Measurements from ENCODE around the gene TEKT5. TPM values are rescaled to one million over a fixed set of nuclear protein-coding genes. Genes with fewer than 3 reads are reported as not detected.

The TEKT5 gene
- total RNA-seq, 4 donors from 2014 or later: 3.0 TPM; not detected in 3

- TF ChIP-seq CTCF (IDR thresholded peaks at IDR 0.05): no peak
- TF ChIP-seq POLR2A (IDR thresholded peaks at IDR 0.05): no peak
- DNase-seq: no peak
- Histone ChIP-seq H3K4me3 (replicated peaks in 1 of 3) (no peak overlapping the region), H3K27me3 (no peaks in the 10 kb centered on the region), H3K36me3 (no peaks in the 10 kb centered on the region), H3K27ac (no peak overlapping the region), H3K9me3 (no peaks in the 10 kb centered on the region), H3K4me1 (no peaks in the 10 kb centered on the region)
- intact Hi-C loops (cut with DNase I): no loop called here
- 91 to 94% methylated on average over 11 of the region's 11 CpGs for WGBS, 2 donors
Measured at GRCh38 chr16:10675216-10675615, 19.5 kb downstream of the TEKT5 start.

- WGBS, 2 donors: 68% methylated on average over 4 of the region's 4 CpGs
- Histone ChIP-seq H3K4me3 (replicated peaks in 1 of 3) (no peak overlapping the region), H3K27me3 (no peaks in the 10 kb centered on the region), H3K4me1 (no peaks in the 10 kb centered on the region), H3K27ac (no peak overlapping the region), H3K36me3 (no peaks in the 10 kb centered on the region), H3K9me3 (no peaks in the 10 kb centered on the region)
- DNase-seq: no peak
- TF ChIP-seq CTCF (IDR thresholded peaks at IDR 0.05): no peak
- no peak for TF ChIP-seq POLR2A (IDR thresholded peaks at IDR 0.05)
- intact Hi-C loops (cut with DNase I): no loop called here
Measured at GRCh38 chr16:10671729-10672128, 23.0 kb downstream of the TEKT5 start.

GRCh38 chr16:10669791-10670190, 24.9 kb downstream of the TEKT5 start:
- no peak for DNase-seq
- Histone ChIP-seq H3K4me1 (no peaks in the 10 kb centered on the region), H3K9me3 (no peaks in the 10 kb centered on the region), H3K27me3 (no peaks in the 10 kb centered on the region), H3K4me3 (replicated peaks in 1 of 3) (no peak overlapping the region), H3K36me3 (no peaks in the 10 kb centered on the region), H3K27ac (no peak overlapping the region)
- TF ChIP-seq POLR2A (IDR thresholded peaks at IDR 0.05) (no peak), CTCF (IDR thresholded peaks at IDR 0.05) (no peak)
- 84 to 89% methylated on average over 2 to 4 of the region's 4 CpGs for WGBS, 2 donors
- intact Hi-C loops (cut with DNase I): no loop called here

- H3K4me1 ChIP-seq: no peaks in the 10 kb centered on the region
- TF ChIP-seq POLR2A (IDR thresholded peaks at IDR 0.05) (no peak), CTCF (IDR thresholded peaks at IDR 0.05) (peak in 1 of 6 experiments; percentile 37)
- WGBS, 2 donors: 71 to 92% methylated on average over 5 to 8 of the region's 8 CpGs
- no peaks in the 10 kb centered on the region for H3K27me3 ChIP-seq
- intact Hi-C loops (cut with DNase I): no loop called here
- DNase-seq: peak in 1 of 2 donors; percentile 3
- H3K36me3 ChIP-seq: no peaks in the 10 kb centered on the region
- H3K4me3 ChIP-seq (replicated peaks in 1 of 3): no peak overlapping the region
- H3K9me3 ChIP-seq: no peaks in the 10 kb centered on the region
- H3K27ac ChIP-seq: no peak overlapping the region
Measured at GRCh38 chr16:10668322-10669045, 26.2 kb downstream of the TEKT5 start.

- Histone ChIP-seq H3K27ac (no peak overlapping the region), H3K9me3 (no peaks in the 10 kb centered on the region), H3K27me3 (no peaks in the 10 kb centered on the region), H3K4me1 (no peaks in the 10 kb centered on the region), H3K4me3 (replicated peaks in 1 of 3) (no peak overlapping the region), H3K36me3 (no peaks in the 10 kb centered on the region)
- WGBS, 2 donors: 88 to 90% methylated on average over 8 of the region's 8 CpGs
- intact Hi-C loops (cut with DNase I): no loop called here
- TF ChIP-seq POLR2A (IDR thresholded peaks at IDR 0.05) (no peak), CTCF (IDR thresholded peaks at IDR 0.05) (no peak)
- no peak for DNase-seq
Measured at GRCh38 chr16:10667239-10667638, 27.5 kb downstream of the TEKT5 start.
